GM18499 (cell line): ENCODE results near the gene ERBB3.
A peak's percentile ranks its signal among the peaks of the same experiment; 100 is the strongest.

ENCODE experiments used
- ATAC-seq: cut with Tn5 transposase; IDR thresholded peaks from one replicate; pipeline ENCODE4 v1.9.1; 2021; ENCODE audit warnings: moderate number of reproducible peaks; ENCODE audit not compliant: insufficient read depth, unreplicated experiment

The ERBB3 gene

DNA sequence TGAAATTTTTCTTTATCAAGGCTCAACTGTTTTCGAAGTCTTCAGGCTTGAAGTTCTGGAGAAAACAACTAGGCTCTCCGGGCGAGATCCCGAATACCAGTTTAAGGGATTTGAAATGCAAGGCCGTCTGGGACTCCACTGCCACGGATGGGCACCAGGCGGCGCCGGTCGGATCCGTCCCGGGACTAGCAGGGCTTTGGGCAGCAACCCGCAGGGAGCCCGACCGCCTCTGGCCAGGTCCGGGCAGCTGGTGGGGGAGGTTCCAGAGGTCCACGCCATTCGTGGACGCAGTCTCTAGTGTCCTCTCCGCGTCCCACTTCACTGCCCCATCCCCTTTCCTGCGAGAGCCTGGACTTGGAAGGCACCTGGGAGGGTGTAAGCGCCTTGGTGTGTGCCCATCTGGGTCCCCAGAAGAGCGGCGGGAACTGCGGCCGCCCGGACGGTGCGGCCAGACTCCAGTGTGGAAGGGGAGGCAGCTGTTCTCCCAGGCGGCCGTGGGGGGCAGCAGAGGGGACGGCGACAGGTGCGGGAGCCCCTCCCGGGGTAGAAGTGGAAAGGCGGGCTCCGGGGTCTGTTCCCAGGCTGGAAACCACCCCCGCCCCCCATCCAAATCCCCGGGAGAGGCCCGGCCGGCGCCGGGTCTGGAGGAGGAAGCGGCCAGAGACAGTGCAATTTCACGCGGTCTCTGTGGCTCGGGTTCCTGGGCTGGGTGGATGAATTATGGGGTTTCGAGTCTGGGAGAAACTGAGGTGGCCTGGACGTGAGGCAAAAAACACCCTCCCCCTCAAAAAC is 838 bp upstream of the ERBB3 start:
- no peak for ATAC-seq

DNA sequence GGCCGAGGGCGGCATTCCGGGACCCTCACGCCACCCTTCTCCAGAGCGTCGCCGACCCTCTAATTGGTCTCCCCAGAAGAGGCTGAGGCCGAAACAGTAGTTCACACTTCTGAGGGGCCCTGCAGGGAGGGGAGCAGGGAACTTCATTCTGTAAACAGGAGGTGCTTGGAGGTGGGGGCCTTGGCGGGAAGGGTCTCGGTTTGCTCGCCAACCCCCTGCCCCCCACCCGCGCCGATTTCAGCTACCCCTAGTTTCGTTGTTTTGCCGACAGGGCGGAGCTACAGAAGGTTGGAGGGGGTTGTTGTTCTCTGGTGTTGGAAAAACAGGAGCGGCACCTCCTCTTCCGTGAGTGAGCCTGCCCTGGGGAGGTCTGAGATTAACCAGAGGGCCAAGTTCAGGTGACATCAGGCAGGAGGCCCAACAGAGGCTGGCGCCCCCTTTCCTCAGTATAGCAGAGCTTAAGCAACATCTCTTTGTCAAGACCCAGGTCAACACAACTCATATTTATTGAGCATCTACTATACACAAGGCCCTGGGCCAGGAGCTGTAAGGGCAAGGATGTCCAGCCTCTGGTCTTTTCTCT is 682 bp downstream of the ERBB3 start:
- ATAC-seq, result no peak

DNA sequence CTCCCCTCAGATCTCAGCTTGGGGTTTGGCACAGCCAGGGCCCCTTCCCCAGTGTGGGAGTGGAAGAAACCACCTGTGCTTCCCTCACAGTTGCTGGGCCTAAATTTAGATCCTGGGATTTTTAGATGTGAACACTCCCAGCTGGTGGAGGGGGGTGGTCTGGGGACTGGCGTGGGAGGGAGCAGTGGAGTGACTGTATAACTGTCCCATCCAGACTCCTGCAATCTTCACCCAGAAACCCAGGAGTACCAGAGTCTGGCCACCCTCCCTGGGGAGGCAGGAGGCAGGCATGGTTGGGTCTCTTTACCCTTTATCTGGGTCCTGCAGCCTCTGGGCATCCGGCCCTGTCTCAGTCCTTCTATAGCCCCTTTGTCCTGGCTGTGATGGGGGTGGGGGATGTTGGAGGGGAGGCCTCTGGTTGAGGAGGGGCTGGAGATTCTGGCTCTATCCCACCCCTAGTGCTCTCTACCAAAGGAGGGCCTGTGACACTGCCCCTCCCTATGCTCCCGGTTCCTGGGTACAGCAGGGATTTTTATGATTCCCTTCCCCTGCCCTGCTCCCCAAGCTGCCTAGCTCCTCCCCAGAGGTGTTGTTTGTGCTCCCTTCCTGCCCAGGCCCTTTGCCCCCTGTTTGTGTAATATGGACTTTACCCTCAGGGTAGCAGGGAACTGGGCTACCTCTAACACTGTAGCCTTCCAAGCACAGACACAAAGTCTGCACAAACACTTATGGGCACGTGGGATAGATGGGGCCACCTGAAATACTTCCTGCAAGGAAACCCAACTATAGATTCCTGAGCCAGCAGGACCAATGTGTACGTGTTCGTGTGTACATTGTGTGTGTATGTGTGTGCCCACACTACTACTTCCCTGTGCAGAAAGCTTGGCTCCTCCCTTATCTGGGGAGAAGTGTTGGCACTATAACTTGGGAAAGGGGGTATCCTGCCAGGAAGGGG is 1.7 kb downstream of the ERBB3 start:
- no peak for ATAC-seq

DNA sequence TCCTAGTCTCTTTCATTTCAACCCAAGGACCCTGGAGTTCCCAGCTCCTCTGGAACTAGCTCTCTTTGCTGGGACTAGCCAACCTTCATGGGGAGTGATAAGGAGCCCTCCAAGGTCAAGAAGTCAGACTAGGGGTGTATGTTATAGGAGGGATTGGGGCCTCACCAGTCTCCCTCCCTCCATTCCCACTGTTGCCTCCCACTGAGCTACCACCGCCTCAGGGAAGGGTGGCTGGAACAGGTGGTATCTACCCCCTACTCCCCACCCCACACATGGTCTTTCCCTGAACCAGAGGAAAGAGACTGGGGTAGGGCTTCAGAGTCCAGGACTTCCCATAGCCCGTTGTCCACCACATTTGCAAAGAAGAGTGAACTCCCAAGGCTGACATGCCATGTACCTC is 2.4 kb downstream of the ERBB3 start:
- ATAC-seq, result no peak

DNA sequence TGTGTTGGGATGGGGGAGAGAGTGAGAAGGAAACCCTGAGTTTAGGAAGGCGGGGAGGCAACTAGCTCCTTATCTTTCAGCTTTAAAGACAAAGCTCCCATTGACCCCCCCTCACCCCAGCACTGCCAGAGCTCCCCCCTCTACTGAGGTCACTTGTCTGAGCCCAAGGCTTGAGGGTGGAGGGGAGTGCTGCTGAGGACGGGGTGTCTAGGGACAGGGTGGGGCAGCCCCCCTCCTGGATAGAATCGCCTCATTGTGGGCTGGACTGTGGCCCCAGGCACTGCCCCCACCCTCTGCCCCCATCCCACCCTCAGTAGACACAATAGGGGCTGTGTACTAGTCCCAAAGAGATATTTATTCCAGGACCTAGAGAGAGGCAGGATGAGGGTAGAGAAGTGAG is 3.0 kb downstream of the ERBB3 start:
- no peak for ATAC-seq

DNA sequence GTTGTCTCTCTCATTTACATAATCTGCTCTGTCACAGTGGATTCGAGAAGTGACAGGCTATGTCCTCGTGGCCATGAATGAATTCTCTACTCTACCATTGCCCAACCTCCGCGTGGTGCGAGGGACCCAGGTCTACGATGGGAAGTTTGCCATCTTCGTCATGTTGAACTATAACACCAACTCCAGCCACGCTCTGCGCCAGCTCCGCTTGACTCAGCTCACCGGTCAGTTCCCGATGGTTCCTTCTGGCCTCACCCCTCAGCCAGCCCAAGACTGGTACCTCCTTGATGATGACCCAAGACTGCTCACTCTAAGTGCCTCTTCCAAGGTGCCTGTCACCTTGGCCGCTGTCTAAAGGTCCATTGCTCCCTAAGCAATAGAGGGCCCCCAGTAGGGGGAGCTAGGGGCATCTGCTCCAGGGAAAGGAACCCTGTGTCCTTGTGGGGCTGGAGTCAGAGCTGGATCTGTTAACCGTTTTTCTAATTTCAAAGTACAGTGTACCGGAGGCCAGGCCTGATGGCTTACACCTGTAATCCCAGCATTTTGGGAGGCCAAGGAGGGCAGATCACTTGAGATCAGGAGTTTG is 5.1 kb downstream of the ERBB3 start:
- no peak for ATAC-seq

DNA sequence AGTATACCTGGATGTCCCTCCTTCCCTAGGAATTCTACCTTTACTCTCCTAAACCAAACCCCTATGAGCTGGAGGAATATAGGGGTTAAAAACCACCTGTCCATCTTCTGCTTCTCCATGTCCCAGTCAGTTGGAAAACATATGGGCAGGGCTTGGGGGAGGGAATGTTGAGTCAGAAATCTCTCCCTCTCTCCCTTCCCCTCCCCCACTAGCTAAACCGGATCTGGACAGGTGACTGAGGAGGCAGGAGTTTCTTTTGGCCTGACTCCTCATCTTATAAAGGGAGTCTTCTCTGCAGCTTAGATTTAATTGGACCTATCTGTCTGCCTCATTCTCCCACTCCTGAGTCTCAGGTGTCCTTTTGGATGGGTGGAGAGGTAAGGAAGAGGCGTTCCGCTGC is 6.1 kb downstream of the ERBB3 start:
- ATAC-seq, result no peak

DNA sequence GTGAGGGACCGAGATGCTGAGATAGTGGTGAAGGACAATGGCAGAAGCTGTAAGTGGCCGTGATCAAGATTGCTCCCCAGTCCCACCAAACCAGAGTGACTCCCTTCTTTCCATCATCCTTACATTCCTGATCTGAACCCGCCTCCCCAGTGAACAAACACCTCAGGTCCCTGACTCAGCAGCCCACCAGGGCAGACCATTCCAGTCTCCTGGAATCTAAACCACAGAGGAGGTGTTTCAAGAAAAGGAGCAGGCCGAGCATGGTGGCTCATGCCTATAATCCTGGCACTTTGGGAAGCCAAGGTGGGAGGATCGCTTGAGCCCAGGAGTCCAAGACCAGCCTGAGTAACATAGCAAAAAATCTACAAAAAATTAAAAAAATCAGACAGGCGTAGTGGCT is 6.6 kb downstream of the ERBB3 start:
- no peak for ATAC-seq

DNA sequence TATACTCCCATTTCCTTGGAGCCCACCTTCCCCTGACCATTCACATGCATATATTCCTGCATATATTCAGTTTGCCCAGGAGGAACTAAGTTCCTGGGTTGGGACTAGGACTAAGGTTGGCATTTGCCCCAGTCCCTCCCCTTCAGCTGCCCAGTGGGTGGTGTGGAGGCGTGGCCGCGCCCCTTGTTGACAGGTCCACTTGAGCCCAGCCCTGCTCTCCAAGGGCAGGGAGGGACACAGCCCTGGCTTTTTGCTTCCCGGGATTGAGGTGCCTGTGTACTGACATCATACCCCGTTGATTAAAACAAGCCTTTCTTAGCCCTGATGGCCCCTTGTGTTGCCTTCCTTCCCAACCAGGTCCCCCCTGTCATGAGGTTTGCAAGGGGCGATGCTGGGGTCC is 7.3 kb downstream of the ERBB3 start:
- no peak for ATAC-seq

DNA sequence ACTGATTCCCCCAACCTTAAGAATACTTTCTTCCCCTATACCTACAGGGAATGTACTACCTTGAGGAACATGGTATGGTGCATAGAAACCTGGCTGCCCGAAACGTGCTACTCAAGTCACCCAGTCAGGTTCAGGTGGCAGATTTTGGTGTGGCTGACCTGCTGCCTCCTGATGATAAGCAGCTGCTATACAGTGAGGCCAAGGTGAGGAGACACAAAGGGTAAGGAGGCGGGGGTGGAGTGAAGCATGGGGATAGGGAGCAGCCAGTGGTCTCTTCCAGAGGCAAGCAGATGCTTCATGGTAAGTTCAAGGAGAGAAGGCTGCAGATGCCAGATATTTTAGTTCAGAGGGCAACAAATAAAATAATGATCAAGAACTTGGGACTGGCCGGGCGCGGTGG is 17.8 kb downstream of the ERBB3 start:
- no peak for ATAC-seq

DNA sequence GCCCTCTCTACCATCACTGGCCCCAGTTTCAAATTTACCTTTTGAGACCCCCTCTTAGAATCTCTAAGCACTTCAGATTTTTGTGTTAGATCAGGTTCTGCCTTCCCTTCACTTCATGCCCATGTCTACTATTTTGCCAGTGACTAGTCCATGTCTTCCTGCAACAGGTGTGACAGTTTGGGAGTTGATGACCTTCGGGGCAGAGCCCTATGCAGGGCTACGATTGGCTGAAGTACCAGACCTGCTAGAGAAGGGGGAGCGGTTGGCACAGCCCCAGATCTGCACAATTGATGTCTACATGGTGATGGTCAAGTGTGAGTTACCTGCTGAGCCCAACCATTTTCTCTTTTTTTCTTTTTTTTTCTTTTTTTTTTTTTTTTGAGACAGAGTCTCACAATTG is 18.6 kb downstream of the ERBB3 start:
- ATAC-seq, result no peak

DNA sequence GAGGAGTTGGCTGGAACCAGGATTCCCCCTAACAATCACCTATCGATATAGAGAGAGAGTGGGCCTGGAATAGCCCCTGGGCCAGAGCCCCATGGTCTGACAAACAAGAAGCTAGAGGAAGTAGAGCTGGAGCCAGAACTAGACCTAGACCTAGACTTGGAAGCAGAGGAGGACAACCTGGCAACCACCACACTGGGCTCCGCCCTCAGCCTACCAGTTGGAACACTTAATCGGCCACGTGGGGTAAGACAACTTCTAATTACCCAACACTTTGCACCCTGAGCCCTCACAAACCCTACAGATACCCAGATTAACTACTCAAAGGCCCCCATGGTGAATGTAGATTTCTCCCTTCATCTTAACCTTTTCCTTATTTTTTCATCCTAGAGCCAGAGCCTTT is 19.8 kb downstream of the ERBB3 start:
- ATAC-seq, result no peak

DNA sequence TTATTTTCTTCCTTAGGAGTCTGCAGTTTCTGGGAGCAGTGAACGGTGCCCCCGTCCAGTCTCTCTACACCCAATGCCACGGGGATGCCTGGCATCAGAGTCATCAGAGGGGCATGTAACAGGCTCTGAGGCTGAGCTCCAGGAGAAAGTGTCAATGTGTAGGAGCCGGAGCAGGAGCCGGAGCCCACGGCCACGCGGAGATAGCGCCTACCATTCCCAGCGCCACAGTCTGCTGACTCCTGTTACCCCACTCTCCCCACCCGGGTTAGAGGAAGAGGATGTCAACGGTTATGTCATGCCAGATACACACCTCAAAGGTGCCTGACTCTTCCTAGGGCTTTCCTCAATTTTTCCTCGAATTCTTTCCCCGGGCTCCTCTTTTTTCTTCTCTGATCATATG is 21.1 kb downstream of the ERBB3 start:
- ATAC-seq, result no peak

DNA sequence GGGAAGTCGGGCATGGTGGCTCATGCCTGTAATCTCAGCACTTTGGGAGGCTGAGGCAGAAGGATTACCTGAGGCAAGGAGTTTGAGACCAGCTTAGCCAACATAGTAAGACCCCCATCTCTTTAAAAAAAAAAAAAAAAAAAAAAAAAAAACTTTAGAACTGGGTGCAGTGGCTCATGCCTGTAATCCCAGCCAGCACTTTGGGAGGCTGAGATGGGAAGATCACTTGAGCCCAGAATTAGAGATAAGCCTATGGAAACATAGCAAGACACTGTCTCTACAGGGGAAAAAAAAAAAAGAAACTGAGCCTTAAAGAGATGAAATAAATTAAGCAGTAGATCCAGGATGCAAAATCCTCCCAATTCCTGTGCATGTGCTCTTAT is 22.7 kb downstream of the ERBB3 start:
- ATAC-seq, result no peak

DNA sequence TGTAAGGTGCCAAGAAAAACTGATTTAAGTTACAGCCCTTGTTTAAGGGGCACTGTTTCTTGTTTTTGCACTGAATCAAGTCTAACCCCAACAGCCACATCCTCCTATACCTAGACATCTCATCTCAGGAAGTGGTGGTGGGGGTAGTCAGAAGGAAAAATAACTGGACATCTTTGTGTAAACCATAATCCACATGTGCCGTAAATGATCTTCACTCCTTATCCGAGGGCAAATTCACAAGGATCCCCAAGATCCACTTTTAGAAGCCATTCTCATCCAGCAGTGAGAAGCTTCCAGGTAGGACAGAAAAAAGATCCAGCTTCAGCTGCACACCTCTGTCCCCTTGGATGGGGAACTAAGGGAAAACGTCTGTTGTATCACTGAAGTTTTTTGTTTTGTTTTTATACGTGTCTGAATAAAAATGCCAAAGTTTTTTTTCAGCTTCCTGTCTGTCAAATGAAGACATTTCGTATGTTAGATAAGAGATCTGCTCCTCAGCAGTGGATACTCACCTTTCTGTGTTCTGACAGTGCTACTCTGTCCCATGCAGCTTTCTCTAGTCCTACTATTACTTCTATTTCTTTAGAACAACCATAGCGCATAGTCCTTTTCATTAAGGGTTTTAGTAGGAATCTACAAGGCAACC is 23.2 kb downstream of the ERBB3 start:
- ATAC-seq, result no peak

DNA sequence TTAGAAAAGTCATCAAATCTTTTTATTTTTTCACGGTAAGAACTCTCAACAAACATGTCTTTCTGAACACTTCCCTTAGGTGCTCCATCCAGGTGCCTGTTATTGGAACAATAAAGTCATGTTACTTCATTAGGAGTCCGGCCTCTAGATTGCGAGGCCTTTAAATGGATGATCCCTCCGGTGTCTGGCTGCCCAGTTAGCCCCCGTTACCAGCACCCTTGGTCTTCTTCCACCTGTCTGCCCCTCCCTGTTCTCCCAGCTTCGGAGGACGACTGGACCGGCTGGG is 23.8 kb downstream of the ERBB3 start:
- no peak for ATAC-seq

DNA sequence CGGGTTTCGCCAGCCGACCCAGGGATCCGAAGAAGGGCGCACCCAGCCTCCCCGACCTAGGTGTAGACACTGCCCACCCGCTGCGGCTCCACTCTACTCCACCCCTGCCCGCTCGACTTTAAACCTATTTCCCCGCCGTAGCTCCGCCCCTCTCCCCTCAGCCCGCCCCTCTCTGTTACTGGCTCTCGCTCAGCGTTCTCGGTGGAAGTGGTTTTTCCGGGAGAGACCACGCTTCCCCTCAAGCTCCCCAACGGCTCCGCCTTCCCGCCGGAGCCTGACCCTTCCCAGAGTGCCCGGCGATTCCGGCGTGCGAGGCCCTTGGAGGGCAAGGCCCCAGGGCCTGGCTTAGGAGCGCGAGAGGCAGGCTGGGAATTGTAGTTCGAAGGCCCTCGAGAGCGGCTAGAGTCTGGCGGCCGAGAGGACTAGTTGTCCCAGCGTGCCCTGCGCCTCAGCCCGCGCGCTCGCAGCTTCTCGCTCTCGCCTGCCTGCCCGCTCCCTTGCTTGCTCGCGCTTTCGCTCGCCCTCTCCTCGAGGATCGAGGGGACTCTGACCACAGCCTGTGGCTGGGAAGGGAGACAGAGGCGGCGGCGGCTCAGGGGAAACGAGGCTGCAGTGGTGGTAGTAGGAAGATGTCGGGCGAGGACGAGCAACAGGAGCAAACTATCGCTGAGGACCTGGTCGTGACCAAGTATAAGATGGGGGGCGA is 24.3 kb downstream of the ERBB3 start, which contains the start of gene PA2G4:
TSS of gene PA2G4 (plus strand) at position 451 of the 706 bp plus-strand sequence. CDS start at position 630, 179 bp downstream.
- peak; percentile 73 for ATAC-seq

DNA sequence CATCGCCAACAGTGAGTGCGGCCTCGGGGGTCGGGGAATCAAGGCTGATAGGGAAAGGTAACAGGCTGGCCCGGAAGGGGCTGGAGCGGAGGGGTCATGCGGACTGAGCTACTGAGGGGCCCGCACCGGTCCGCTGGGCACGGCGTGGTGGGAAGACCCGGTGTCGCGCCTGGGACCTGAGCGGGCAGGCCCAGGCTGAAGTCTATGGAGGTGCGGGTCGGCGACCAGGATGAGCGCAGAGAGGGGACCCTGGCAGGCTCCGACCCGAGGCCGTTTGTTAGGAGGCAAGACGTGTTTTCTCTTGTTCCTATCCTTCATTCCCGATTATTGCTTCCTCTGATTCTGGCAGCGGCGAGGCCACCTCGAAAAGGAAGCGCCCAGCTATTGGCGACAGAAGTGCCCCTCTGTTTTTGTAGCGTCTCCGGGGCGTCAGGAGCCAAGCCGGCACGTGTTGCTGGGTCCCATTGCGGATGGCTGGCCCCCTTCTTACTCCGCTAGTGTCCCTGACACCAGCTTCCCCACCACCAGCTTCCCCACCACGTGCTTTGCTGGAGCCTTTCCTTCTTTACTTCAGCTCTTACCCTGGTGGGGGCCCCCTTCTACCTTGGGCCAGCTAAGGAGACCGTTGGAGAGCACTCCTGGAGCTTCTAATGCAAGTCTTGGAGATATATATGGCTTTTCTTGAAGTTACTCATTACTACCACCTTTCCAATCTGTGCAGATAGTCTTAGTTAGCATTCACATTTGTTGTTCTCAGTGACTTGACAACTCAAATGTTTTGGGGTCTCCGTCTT is 25.0 kb downstream of the ERBB3 start:
- peak; percentile 4 for ATAC-seq

DNA sequence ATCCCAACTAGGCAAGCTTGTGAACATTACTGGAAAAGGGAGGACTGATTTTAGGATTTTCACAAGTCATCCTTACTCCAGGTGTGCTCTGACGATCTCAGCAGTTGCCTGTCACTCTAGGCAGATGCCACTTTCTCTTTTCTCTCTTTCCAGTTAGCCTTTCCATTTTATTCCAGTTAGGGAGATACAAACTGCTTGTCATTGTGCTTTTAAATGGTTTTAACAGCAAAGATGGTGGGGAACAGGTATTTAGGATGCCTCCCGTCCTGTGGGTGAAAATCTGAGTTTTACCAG is 25.6 kb downstream of the ERBB3 start:
- ATAC-seq, result no peak
